ENCODE measurements around the gene C17orf67.

GRCh38 chr17:56823848-56824247, 9.9 kb downstream of the C17orf67 start:
- no peak for TF ChIP-seq CTCF (IDR thresholded peaks at IDR 0.05)
- TF ChIP-seq POLR2A (IDR thresholded peaks at IDR 0.05), result no peak
